Heart left ventricle (tissue), 13 donors: ENCODE results near the gene CAT.

ENCODE experiments used
- CTCF ChIP-seq, 12 donors: fragments of 200-600 bp; sonication (generic) in 4 of 12; IDR thresholded peaks; one replicate each; pipeline versions ENCODE4 v1.5.0 to v1.8.0; 2018 to 2022; ENCODE audit warnings: antibody characterized with exemption in 12 of 12, mild to moderate bottlenecking in 5 of 12
- POLR2A ChIP-seq, 2 donors: fragments of 450-650 bp; IDR thresholded peaks; one replicate each; pipeline ENCODE4 v1.6.1; 2017; ENCODE audit warnings: antibody characterized with exemption in 2 of 2, mild to moderate bottlenecking in 2 of 2, moderate library complexity in 2 of 2
- donor health status: ischemic (EF 13 %, LVEDD 7.1; RV severe dilation, severe dysfunction).
- donor health status: DM: no; HTN: yes; CAD: no.
- donor health status: DM: no; HTN: no; CAD: no.
- donor health status: ischemic (EF 25% LVEDD 6.9; RV normal size, moderate dysfunction).
- donor health status: ischemic (EF 25% LVEDD 5.7; RV mildly dilated, moderate dysfunction).
- donor health status: ischemic (EF 35%, LVEDD 5.7; RV mildly dilated, moderate dysfunction).
- donor health status: nonischemic (EF 11% LVEDD 7.7; RV severe dilation, severe dysfunction).
- donor health status: DM: yes; HTN: yes; CAD: no.
- donor health status: PGD.
- donor health status: ischemic (EF 29% LVEDD 5.4; RV normal size, mild dysfunction).
- donor health status: nonischemic (EF 23%, LVEDD 6.1; RV moderate dilation, normal function).

GRCh38 chr11:34397811-34398210, 40.9 kb upstream of the CAT start:
- TF ChIP-seq CTCF (IDR thresholded peaks at IDR 0.05) = no peak
- no peak for TF ChIP-seq POLR2A (IDR thresholded peaks at IDR 0.05)
